Trophoblast cell (in vitro differentiated cells and primary cell): ENCODE measurements around the gene APBA2.

Experiments
- DNase-seq, 2 donors: peaks; one replicate each; pipeline ENCODE4 v3.0.0-alpha.2; 2016
- H2AFZ ChIP-seq: 2 replicates; pipeline ENCODE4 v1.6.1; 2013; ENCODE audit warnings: low read length, moderate library complexity, mild to moderate bottlenecking; ENCODE audit not compliant: insufficient read depth, poor library complexity
- H2AK5ac ChIP-seq: 2 replicates; pipeline ENCODE4 v1.6.1; 2013; ENCODE audit warnings: mild to moderate bottlenecking, low read length
- H2BK120ac ChIP-seq: 2 replicates; pipeline ENCODE4 v1.6.1; 2013; ENCODE audit warnings: low read length, mild to moderate bottlenecking, moderate library complexity; ENCODE audit not compliant: insufficient read depth, poor library complexity
- H2BK12ac ChIP-seq: 2 replicates; pipeline ENCODE4 v1.6.1; 2013; ENCODE audit warnings: mild to moderate bottlenecking, low read length, moderate library complexity
- H2BK5ac ChIP-seq: 2 replicates; pipeline ENCODE4 v1.6.1; 2013; ENCODE audit warnings: low read length, low read depth, moderate library complexity, mild to moderate bottlenecking; ENCODE audit not compliant: poor library complexity
- H3K14ac ChIP-seq: 2 replicates; pipeline ENCODE4 v1.6.1; 2013; ENCODE audit warnings: mild to moderate bottlenecking, low read length
- H3K18ac ChIP-seq: 2 replicates; pipeline ENCODE4 v1.6.1; 2013; ENCODE audit warnings: mild to moderate bottlenecking, low read length
- H3K23ac ChIP-seq: 2 replicates; pipeline ENCODE4 v1.6.1; 2013; ENCODE audit warnings: low read length
- H3K27ac ChIP-seq: 2 replicates; pipeline ENCODE4 v1.5.1; 2013; ENCODE audit warnings: low read depth, mild to moderate bottlenecking, inconsistent platforms, low read length, moderate library complexity
- H3K27me3 ChIP-seq: 2 replicates; pipeline ENCODE4 v1.6.1; 2013; ENCODE audit warnings: inconsistent platforms, mild to moderate bottlenecking, low read length, moderate library complexity; ENCODE audit not compliant: insufficient read depth
- H3K36me3 ChIP-seq, 2 experiments: 1 replicate in 1 of 2; 2 replicates in 1 of 2; pipeline ENCODE4 v1.6.1; 2013; ENCODE audit warnings: low read length in 2 of 2, mild to moderate bottlenecking in 2 of 2, moderate library complexity in 1 of 2; ENCODE audit not compliant: insufficient read depth in 2 of 2, control insufficient read depth in 1 of 2
- H3K4ac ChIP-seq: 2 replicates; pipeline ENCODE4 v1.6.1; 2013; ENCODE audit warnings: low read depth, mild to moderate bottlenecking, low read length, moderate library complexity
- H3K4me1 ChIP-seq, 2 experiments: 1 replicate in 1 of 2; 2 replicates in 1 of 2; pipeline ENCODE4 v1.6.1; 2013; ENCODE audit warnings: low read length in 2 of 2, mild to moderate bottlenecking in 2 of 2, moderate library complexity in 1 of 2; ENCODE audit not compliant: insufficient read depth in 2 of 2, control insufficient read depth in 1 of 2
- H3K4me2 ChIP-seq: 2 replicates; pipeline ENCODE4 v1.6.1; 2013; ENCODE audit warnings: inconsistent platforms, mild to moderate bottlenecking, low read length, moderate library complexity
- H3K4me3 ChIP-seq: 2 replicates; pipeline ENCODE4 v1.5.1; 2013; ENCODE audit warnings: mild to moderate bottlenecking, low read depth, low read length, inconsistent platforms
- H3K79me1 ChIP-seq: one replicate; pipeline ENCODE4 v1.6.1; 2013; ENCODE audit warnings: low read length
- H3K79me2 ChIP-seq: 2 replicates; pipeline ENCODE4 v1.6.1; 2013; ENCODE audit warnings: low read length, mild to moderate bottlenecking; ENCODE audit not compliant: control insufficient read depth, insufficient read depth, poor library complexity
- H3K9ac ChIP-seq: 2 replicates; pipeline ENCODE4 v1.6.1; 2013; ENCODE audit warnings: mild to moderate bottlenecking, low read length
- H3K9me3 ChIP-seq: 2 replicates; pipeline ENCODE4 v1.6.1; 2013; ENCODE audit warnings: low read depth, mild to moderate bottlenecking, control low read depth, inconsistent platforms, low read length; ENCODE audit not compliant: insufficient read depth
- H4K12ac ChIP-seq: 2 replicates; pipeline ENCODE4 v1.6.1; 2013; ENCODE audit warnings: low read depth, mild to moderate bottlenecking, low read length, moderate library complexity
- H4K8ac ChIP-seq: 2 replicates; pipeline ENCODE4 v1.6.1; 2013; ENCODE audit warnings: low read depth, mild to moderate bottlenecking, low read length, moderate library complexity
- H4K91ac ChIP-seq: one replicate; pipeline ENCODE4 v1.6.1; 2013; ENCODE audit warnings: low read depth, mild to moderate bottlenecking, low read length, moderate library complexity
- WGBS: extraction: QIAGEN DNeasy Blood & Tissue Kit; methylation state at CpG from one replicate; pipeline ENCODE4 v1.1.7; 2013; ENCODE audit warnings: missing lambda C conversion rate; ENCODE audit not compliant: insufficient read length, insufficient coverage; ENCODE audit errors: extremely low coverage; 5-methylcytosine and 5-hydroxymethylcytosine counted together

Gene APBA2

GRCh38 chr15:28955160-28955992 is 69.6 kb downstream of the APBA2 start:
- no peak overlapping the region for H2BK12ac ChIP-seq
- H3K27ac ChIP-seq = no peak overlapping the region
- H3K18ac ChIP-seq = no peak overlapping the region
- H3K14ac ChIP-seq = no peak overlapping the region
- no peak overlapping the region for H3K9ac ChIP-seq
- WGBS = no CpG with 5 or more reads among the region's 8 CpGs
- no peaks in the 10 kb centered on the region for H3K79me2 ChIP-seq
- H3K23ac ChIP-seq = no peak overlapping the region
- no peak overlapping the region for H2AK5ac ChIP-seq
- H3K9me3 ChIP-seq = no peaks in the 10 kb centered on the region
- no peaks in the 10 kb centered on the region for H3K4me1 ChIP-seq
- no peak overlapping the region for H3K4ac ChIP-seq
- no peak overlapping the region for H2BK120ac ChIP-seq
- H3K36me3 ChIP-seq = no peaks in the 10 kb centered on the region
- no peak overlapping the region for H2AFZ ChIP-seq
- no peak overlapping the region for H4K91ac ChIP-seq
- H3K4me2 ChIP-seq = no peak overlapping the region
- H4K8ac ChIP-seq = no peak overlapping the region
- no peaks in the 10 kb centered on the region for H3K79me1 ChIP-seq
- H3K27me3 ChIP-seq = no peaks in the 10 kb centered on the region
- no peak for DNase-seq
- no peak overlapping the region for H3K4me3 ChIP-seq
- no peak overlapping the region for H2BK5ac ChIP-seq
- no peak overlapping the region for H4K12ac ChIP-seq

DNA sequence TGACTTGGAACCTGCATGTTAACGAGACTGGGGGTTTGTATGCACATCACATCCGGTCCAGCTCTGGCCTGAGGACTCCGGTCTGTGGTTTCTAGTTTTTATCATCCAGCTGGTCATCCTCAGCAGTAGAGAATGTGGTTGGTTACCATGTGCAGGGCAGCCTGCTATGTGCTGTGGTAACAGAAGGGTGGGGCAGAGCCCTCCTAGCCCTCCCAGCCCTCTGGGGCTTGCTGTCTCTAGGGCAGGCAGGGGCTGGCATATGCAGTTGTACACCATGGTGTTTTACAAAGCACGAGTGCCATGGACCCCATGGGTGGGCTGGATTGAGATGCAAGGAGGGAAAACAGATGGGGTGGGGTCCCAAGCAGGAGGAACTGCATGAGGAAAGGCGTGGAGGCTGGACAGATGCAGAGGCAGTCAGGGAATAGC is 70.2 kb downstream of the APBA2 start:
- Histone ChIP-seq H2AFZ (no peak overlapping the region), H3K27ac (no peak overlapping the region), H4K12ac (no peak overlapping the region), H3K14ac (no peak overlapping the region), H2AK5ac (no peak overlapping the region), H3K9ac (no peak overlapping the region), H3K4me2 (no peak overlapping the region), H2BK12ac (no peak overlapping the region), H3K4me1 (no peaks in the 10 kb centered on the region), H4K91ac (no peak overlapping the region), H3K36me3 (no peaks in the 10 kb centered on the region), H3K9me3 (no peaks in the 10 kb centered on the region), H3K79me1 (no peaks in the 10 kb centered on the region), H2BK120ac (no peak overlapping the region), H3K27me3 (no peaks in the 10 kb centered on the region), H3K79me2 (no peaks in the 10 kb centered on the region), H3K23ac (no peak overlapping the region), H4K8ac (no peak overlapping the region), H3K18ac (no peak overlapping the region), H3K4ac (no peak overlapping the region), H3K4me3 (no peak overlapping the region), H2BK5ac (no peak overlapping the region)
- no CpG with 5 or more reads among the region's 5 CpGs for whole genome bisulfite sequencing
- no peak for DNase-seq

DNA sequence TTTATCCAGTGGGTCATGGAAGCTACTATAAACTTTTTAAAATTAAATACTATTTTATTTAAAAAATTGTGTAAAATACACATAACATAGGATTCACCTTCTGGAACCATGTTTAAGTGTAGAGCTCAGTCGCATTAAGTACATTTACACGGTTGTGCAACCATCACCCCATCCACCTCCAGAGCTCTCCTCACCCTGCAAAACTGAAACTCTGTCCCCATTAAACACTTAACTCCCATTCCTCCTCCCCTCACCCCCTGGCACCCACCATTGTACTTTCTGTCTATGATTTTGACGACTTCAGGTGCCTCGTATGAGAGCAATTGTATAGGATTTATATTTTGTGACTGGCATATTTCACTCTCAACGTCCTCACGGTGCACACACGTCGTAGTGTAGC is 70.7 kb downstream of the APBA2 start:
- no peak overlapping the region for H3K4ac ChIP-seq
- WGBS = no CpG with 5 or more reads among the region's 8 CpGs
- DNase-seq = no peak

GRCh38 chr15:28957606-28958498 is 72.1 kb downstream of the APBA2 start:
- no peak overlapping the region for H3K18ac ChIP-seq
- no peak overlapping the region for H2BK12ac ChIP-seq
- no peak overlapping the region for H4K12ac ChIP-seq
- no peak overlapping the region for H3K4me2 ChIP-seq
- H4K91ac ChIP-seq = no peak overlapping the region
- no peak overlapping the region for H3K9ac ChIP-seq
- H2AK5ac ChIP-seq = no peak overlapping the region
- H3K79me1 ChIP-seq = no peaks in the 10 kb centered on the region
- H3K27ac ChIP-seq = no peak overlapping the region
- H3K14ac ChIP-seq = no peak overlapping the region
- no peak overlapping the region for H3K23ac ChIP-seq
- no peaks in the 10 kb centered on the region for H3K36me3 ChIP-seq
- H2BK120ac ChIP-seq = no peak overlapping the region
- no peak for DNase-seq
- no peaks in the 10 kb centered on the region for H3K9me3 ChIP-seq
- no peaks in the 10 kb centered on the region for H3K79me2 ChIP-seq
- H3K27me3 ChIP-seq = no peaks in the 10 kb centered on the region
- H4K8ac ChIP-seq = no peak overlapping the region
- no CpG with 5 or more reads among the region's 18 CpGs for WGBS
- H2BK5ac ChIP-seq = no peak overlapping the region
- no peak overlapping the region for H3K4me3 ChIP-seq
- H2AFZ ChIP-seq = no peak overlapping the region
- no peaks in the 10 kb centered on the region for H3K4me1 ChIP-seq
- no peak overlapping the region for H3K4ac ChIP-seq

More for the DNA sequence above, 70.7 kb downstream of the APBA2 start:
- Histone ChIP-seq H2BK5ac (no peak overlapping the region), H2AK5ac (no peak overlapping the region), H4K12ac (no peak overlapping the region), H3K23ac (no peak overlapping the region), H2BK120ac (no peak overlapping the region), H3K9me3 (no peaks in the 10 kb centered on the region), H4K8ac (no peak overlapping the region), H2AFZ (no peak overlapping the region), H3K18ac (no peak overlapping the region), H3K36me3 (no peaks in the 10 kb centered on the region), H3K4me2 (no peak overlapping the region), H4K91ac (no peak overlapping the region), H2BK12ac (no peak overlapping the region), H3K4me3 (no peak overlapping the region), H3K27me3 (no peaks in the 10 kb centered on the region), H3K14ac (no peak overlapping the region), H3K79me1 (no peaks in the 10 kb centered on the region), H3K4me1 (no peaks in the 10 kb centered on the region), H3K9ac (no peak overlapping the region), H3K27ac (no peak overlapping the region), H3K79me2 (no peaks in the 10 kb centered on the region)
